Small intestine (tissue), 7 donors: ENCODE measurements around the gene USP37. TPM values are rescaled to one million over a fixed set of nuclear protein-coding genes. Genes with fewer than 3 reads are reported as not detected.
"Not testable (repeated sequence)": the region's sequence is repeated elsewhere in the genome, so short reads cannot be mapped to it uniquely, and the experiment has no call there.

Experiments used
- DNase-seq, 2 donors: peaks; one replicate each; pipeline versions ENCODE4 v3.0.0 to v3.0.0-alpha.2; 2013
- FAIRE-seq: peaks from 2 replicates; lab custom pipeline; 2012; peaks lifted over from hg19 to GRCh38; lab: Jason Lieb, UNC
- H3K27ac ChIP-seq, 3 donors: one replicate each; pipeline ENCODE4 v1.5.1; 2013; ENCODE audit warnings: low read length in 2 of 3, mild to moderate bottlenecking in 2 of 3, control low read depth in 1 of 3, inconsistent platforms in 1 of 3, low read depth in 1 of 3, moderate library complexity in 1 of 3
- H3K27me3 ChIP-seq, 3 donors: one replicate each; pipeline ENCODE4 v1.6.1; 2013; ENCODE audit warnings: low read length in 3 of 3, inconsistent platforms in 1 of 3; ENCODE audit not compliant: control insufficient read depth in 3 of 3, insufficient read depth in 3 of 3
- H3K36me3 ChIP-seq, 3 donors: one replicate each; pipeline ENCODE4 v1.6.1; 2013; ENCODE audit warnings: low read length in 3 of 3, inconsistent platforms in 1 of 3, low read depth in 1 of 3, mild to moderate bottlenecking in 1 of 3, moderate library complexity in 1 of 3; ENCODE audit not compliant: control insufficient read depth in 3 of 3, insufficient read depth in 2 of 3
- H3K4me1 ChIP-seq, 3 donors: one replicate each; pipeline ENCODE4 v1.6.1; 2013; ENCODE audit warnings: low read length in 2 of 3, inconsistent platforms in 1 of 3, low read depth in 1 of 3, mild to moderate bottlenecking in 1 of 3, moderate library complexity in 1 of 3; ENCODE audit not compliant: control insufficient read depth in 3 of 3, insufficient read depth in 2 of 3
- H3K4me3 ChIP-seq, 3 donors: one replicate each; pipeline ENCODE4 v1.5.1; 2013; ENCODE audit warnings: low read length in 3 of 3, control low read depth in 1 of 3, inconsistent platforms in 1 of 3, low read depth in 1 of 3, mild to moderate bottlenecking in 1 of 3, moderate library complexity in 1 of 3
- H3K9me3 ChIP-seq, 2 donors: one replicate each; pipeline ENCODE4 v1.6.1; 2013; ENCODE audit warnings: low read depth in 1 of 2, low read length in 1 of 2; ENCODE audit not compliant: control insufficient read depth in 2 of 2, insufficient read depth in 1 of 2
- WGBS, 3 donors: extraction: QIAGEN DNeasy Blood & Tissue Kit; methylation state at CpG; one replicate each; pipeline ENCODE4 v1.1.7; 2013; 5-methylcytosine and 5-hydroxymethylcytosine counted together
- polyA plus RNA-seq, 4 donors: library from polyadenylated mRNA; stranded (reverse) in 3 of 4; unstranded in 1 of 4; fragments of 200-250 nt in 3 of 4; fragments of 120-200 nt in 1 of 4; gene quantifications; one replicate each; pipeline versions ENCODE4 v1.2.1 to v1.2.3, GENCODE V29; 2013
- donor health status: healthy with polysubstance abuse.
- donor health status: control.
- donor health status: control.
- donor health status: Bipolar disorder and iron deficiency.
- donor health status: healthy.

The USP37 gene
- polyA plus RNA-seq, 4 donors, result 2.0 to 10.5 (median 2.3) TPM

GRCh38 chr2:218540015-218540414 lies 28.1 kb downstream of the USP37 start:
- H3K4me1 ChIP-seq, result no peaks in the 10 kb centered on the region
- no peaks in the 10 kb centered on the region for H3K9me3 ChIP-seq
- H3K4me3 ChIP-seq, result no peak overlapping the region
- DNase-seq (peak in 1 of 2 donors; percentile 8), FAIRE-seq (no peak)
- peaks cover 10 to 34% (median 18%) of the 10 kb centered on the region in 3 donors for H3K36me3 ChIP-seq
- 66 to 82% (median 67%) methylated on average over 3 of the region's 3 CpGs for WGBS, 3 donors
- H3K27me3 ChIP-seq, result no peaks in the 10 kb centered on the region
- no peak overlapping the region for H3K27ac ChIP-seq

- FAIRE-seq, result no peak
- H3K36me3 ChIP-seq, result peaks cover 5 to 35% (median 13%) of the 10 kb centered on the region in 3 donors
- no peaks in the 10 kb centered on the region for H3K27me3 ChIP-seq
- H3K9me3 ChIP-seq, result no peaks in the 10 kb centered on the region
- peak; percentile 9 to 30 for DNase-seq
- no peaks in the 10 kb centered on the region for H3K4me1 ChIP-seq
- H3K4me3 ChIP-seq, result no peak overlapping the region
- no peak overlapping the region for H3K27ac ChIP-seq
- 78 to 87% (median 86%) methylated on average over 6 of the region's 6 CpGs for WGBS, 3 donors
Observed at GRCh38 chr2:218536804-218537494, 31.2 kb downstream of the USP37 start.

GRCh38 chr2:218529990-218530389 lies 38.2 kb downstream of the USP37 start:
- Histone ChIP-seq H3K4me3 (no peak overlapping the region), H3K36me3 (peaks cover 3 to 30% (median 18%) of the 10 kb centered on the region in 3 donors), H3K4me1 (no peaks in the 10 kb centered on the region), H3K9me3 (peaks cover 0 to 4% of the 10 kb centered on the region in 2 donors), H3K27ac (no peak overlapping the region), H3K27me3 (no peaks in the 10 kb centered on the region)
- DNase-seq, result no peak
- FAIRE-seq, result peak; percentile 23
- 98 to 99% (median 99%) methylated on average over 2 of the region's 2 CpGs for WGBS, 3 donors

GRCh38 chr2:218528409-218528808 lies 39.7 kb downstream of the USP37 start:
- not testable (repeated sequence) for FAIRE-seq, H3K4me3 ChIP-seq, H3K4me1 ChIP-seq, H3K27ac ChIP-seq, DNase-seq, H3K27me3 ChIP-seq
- H3K9me3 ChIP-seq, result peaks cover 0 to 10% of the 10 kb centered on the region in 2 donors
- peaks cover 3 to 31% (median 15%) of the 10 kb centered on the region in 3 donors for H3K36me3 ChIP-seq
- 96 to 98% (median 97%) methylated on average over 2 of the region's 2 CpGs for WGBS, 3 donors

- DNase-seq, result no peak
- Histone ChIP-seq H3K9me3 (peaks cover 0 to 12% of the 10 kb centered on the region in 2 donors), H3K4me3 (no peak overlapping the region), H3K27me3 (no peaks in the 10 kb centered on the region), H3K27ac (no peak overlapping the region), H3K36me3 (peaks cover 3 to 25% (median 7%) of the 10 kb centered on the region in 3 donors), H3K4me1 (no peaks in the 10 kb centered on the region)
- FAIRE-seq, result no peak
- 65 to 95% (median 90%) methylated on average over 1 of the region's 1 CpG for WGBS, 3 donors
Observed at GRCh38 chr2:218523651-218524050, 44.5 kb downstream of the USP37 start.

GRCh38 chr2:218518876-218519275 lies 49.3 kb downstream of the USP37 start:
- H3K27me3 ChIP-seq, result no peaks in the 10 kb centered on the region
- 86 to 95% (median 94%) methylated on average over 1 of the region's 1 CpG for WGBS, 3 donors
- H3K9me3 ChIP-seq, result peaks cover 0 to 3% of the 10 kb centered on the region in 2 donors
- peaks cover 0 to 10% (median 2%) of the 10 kb centered on the region in 3 donors for H3K36me3 ChIP-seq
- H3K4me1 ChIP-seq, result no peaks in the 10 kb centered on the region
- DNase-seq, result no peak
- no peak overlapping the region for H3K27ac ChIP-seq
- FAIRE-seq, result no peak
- H3K4me3 ChIP-seq, result no peak overlapping the region

GRCh38 chr2:218517434-218518206 lies 50.5 kb downstream of the USP37 start:
- 76 to 84% (median 77%) methylated on average over 5 of the region's 5 CpGs for WGBS, 3 donors
- no peaks in the 10 kb centered on the region for H3K27me3 ChIP-seq
- peaks cover 0 to 10% (median 2%) of the 10 kb centered on the region in 3 donors for H3K36me3 ChIP-seq
- FAIRE-seq (no peak), DNase-seq (no peak)
- no peaks in the 10 kb centered on the region for H3K9me3 ChIP-seq
- no peak overlapping the region for H3K27ac ChIP-seq
- no peaks in the 10 kb centered on the region for H3K4me1 ChIP-seq
- H3K4me3 ChIP-seq, result no peak overlapping the region

GRCh38 chr2:218516614-218517013 lies 51.5 kb downstream of the USP37 start:
- DNase-seq (peak in 1 of 2 donors; percentile 26), FAIRE-seq (no peak)
- Histone ChIP-seq H3K4me1 (no peaks in the 10 kb centered on the region), H3K27me3 (no peaks in the 10 kb centered on the region), H3K9me3 (no peaks in the 10 kb centered on the region), H3K4me3 (no peak overlapping the region), H3K36me3 (peaks cover 0 to 5% (median 0%) of the 10 kb centered on the region in 3 donors), H3K27ac (no peak overlapping the region)
- WGBS, 3 donors, result 80 to 83% (median 83%) methylated on average over 1 of the region's 1 CpG
